ENCODE measurements around the gene KRTAP5-8.
A peak's percentile ranks its signal among the peaks of the same experiment; 100 is the strongest.
"Not testable (repeated sequence)": the region's sequence is repeated elsewhere in the genome, so short reads cannot be mapped to it uniquely, and the experiment has no call there.

Gene KRTAP5-8

DNA sequence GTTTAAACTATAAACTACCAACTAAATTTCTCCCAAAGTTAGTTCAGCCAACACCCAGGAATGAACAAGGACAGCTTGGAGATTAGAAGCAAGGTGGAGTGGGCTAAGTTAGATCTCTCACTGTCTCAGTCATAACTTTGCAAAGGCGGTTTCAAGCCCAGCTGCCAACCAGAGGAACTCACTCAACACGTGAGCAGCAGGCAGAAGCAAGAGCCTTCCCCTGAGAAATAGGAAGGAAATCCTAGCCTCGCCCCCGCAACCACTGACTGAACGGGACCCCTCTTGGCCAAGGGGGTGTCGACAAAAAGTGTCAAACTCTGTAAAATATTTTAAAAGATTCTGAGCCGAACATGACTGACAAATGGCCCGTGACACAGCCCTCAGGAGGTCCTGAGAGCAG lies 6.0 kb downstream of the KRTAP5-8 start:
- DNase-seq (ENCODE audit: low read depth, low spot score): no peak

DNA sequence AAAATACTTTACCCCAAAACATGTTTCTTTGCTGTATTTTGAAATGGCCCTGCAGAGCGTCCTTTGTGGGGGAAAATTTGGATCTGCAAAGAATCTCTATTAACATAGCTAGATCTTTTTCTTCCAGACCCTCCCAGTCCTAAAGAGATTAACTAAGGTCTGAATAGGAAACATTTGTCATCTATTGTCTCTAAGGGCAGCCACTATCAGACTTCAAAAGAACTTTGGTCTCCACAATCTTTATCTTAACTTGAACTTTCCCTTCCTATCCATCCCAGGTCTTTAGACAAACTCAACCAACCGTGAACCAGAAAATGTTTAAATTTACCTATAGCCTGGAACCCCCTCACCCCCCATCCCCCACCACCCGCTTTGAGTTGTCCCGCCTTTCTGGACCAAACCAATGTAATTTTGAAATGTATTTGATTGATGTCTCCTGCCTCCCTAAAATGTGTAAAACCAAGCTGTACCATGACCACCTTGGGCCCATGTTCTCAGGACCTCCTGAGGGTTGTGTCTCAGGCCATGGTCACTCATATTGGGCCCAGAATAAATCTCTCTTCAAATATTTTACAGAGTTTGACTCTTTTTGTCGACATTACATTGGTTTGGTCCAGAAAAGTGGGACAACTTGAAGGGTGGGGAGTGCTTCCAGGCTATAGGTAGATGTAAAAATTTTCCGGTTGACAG lies 6.8 kb downstream of the KRTAP5-8 start:
- no peak for DNase-seq (ENCODE audit: low read depth, low spot score)

DNA sequence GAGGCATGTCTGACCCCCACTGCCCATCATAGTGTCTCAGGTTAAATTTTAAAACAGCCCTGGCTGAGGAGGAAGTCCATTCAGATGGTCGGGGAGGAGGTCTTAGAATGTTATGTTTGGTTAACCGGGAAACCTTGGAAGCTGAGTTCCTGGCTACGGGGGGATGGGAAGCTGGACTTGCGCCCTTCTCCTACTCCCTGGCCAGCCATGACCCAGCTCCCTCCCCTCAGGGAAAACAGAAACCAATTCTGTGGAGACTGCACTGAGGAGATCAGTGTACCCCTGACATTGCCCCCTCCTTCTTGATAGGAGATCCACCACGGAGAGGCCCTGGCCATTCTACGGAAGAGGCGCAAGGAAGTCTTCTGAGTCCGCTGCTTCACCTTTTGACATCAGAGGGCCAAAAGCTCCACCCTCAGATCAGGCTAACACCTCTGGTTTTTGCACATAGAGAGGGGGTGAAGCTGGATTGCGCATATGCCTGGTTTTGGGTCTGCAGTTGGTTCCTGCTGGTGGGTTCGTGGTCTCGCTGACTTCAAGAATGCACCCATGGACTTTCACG lies 7.7 kb downstream of the KRTAP5-8 start:
- DNase-seq (ENCODE audit: low read depth, low spot score): no peak

DNA sequence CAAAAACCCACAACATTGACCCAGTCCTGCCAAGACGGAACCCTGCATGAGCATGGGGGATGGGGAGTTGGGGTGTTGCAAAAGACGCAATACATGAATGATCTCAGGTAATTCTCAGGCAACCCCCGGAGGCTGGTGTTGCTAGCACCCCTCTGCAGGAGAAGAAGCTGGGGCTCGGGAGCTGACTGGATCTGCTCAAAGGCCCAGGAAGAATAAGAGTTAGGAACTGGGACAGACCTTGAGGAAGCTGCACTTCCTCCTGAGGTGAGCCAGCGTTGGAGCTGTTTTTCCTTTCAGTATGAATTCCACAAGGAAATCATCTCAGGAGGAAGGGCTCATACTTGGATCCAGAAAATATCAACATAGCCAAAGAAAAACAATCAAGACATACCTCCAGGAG lies 10.3 kb downstream of the KRTAP5-8 start, which contains the start of gene KRTAP5-9:
TSS of gene KRTAP5-9 (plus strand) at position 301 of the 400 bp plus-strand sequence. CDS start 238 bp downstream, outside the sequence.
- no peak for DNase-seq (ENCODE audit: low read depth, low spot score)

DNA sequence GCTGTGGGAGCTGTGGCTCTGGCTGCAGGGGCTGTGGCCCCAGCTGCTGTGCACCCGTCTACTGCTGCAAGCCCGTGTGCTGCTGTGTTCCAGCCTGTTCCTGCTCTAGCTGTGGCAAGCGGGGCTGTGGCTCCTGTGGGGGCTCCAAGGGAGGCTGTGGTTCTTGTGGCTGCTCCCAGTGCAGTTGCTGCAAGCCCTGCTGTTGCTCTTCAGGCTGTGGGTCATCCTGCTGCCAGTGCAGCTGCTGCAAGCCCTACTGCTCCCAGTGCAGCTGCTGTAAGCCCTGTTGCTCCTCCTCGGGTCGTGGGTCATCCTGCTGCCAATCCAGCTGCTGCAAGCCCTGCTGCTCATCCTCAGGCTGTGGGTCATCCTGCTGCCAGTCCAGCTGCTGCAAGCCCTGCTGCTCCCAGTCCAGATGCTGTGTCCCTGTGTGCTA lies 10.9 kb downstream of the KRTAP5-8 start:
- DNase-seq (ENCODE audit: low read depth, low spot score): no peak

DNA sequence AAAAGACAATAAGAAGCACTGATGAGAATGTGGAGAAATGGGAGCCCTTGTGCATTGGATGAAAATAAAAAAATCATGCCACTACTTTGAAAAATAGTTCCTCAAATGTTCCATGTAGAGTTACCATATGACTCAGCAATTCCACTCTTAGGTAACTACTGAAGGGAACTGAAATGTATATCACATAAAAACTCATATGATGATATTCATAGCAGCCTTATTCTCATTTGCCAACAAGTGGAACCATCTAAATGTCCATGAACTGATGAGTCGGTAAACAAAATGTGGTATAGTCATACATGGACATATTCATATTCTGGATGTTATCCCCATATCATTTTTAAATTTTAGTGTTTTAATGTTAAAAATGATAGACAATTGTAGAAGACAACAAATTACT lies 13.9 kb downstream of the KRTAP5-8 start:
- DNase-seq (ENCODE audit: low read depth, low spot score): no peak

DNA sequence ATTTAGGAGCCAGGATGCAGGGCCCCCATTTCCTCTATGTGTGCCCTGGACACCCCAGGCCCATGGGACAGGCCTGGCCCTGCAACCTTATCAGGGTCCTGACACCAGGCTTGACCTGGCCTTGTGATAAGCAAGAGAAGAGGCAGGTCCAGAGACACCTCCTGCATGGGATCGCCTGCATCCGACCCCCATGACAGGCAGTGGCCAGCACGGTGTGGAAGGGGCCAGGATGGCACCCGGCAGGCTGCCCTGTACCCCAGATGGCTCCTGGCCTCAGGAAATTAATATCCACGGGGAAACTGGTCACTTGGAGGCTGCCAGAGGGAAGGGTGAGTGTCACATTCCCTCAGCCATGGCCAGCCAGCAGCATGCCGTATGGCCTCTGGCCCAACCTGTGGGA lies 17.2 kb downstream of the KRTAP5-8 start:
- DNase-seq (ENCODE audit: low read depth, low spot score): no peak

DNA sequence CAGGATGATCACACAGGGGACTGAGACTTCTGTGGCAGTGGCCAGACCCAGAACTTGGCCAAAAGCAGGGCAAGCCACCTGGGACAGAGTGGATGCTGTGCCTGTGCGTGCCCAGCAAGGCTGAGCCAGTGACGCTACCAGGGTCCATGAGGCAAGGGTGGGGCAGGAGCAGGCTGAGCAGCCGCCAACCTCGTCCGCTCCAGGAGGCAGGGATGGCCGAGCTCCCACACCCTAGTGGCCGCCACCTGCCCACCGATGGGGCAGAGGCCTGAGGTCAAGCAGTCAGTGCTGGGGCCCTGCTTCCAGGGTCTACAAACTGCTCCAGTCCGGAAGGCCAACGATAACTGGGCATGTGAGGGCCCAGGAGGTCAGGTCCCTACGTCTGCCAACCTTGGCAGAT lies 17.7 kb downstream of the KRTAP5-8 start:
- no peak for DNase-seq (ENCODE audit: low read depth, low spot score)

DNA sequence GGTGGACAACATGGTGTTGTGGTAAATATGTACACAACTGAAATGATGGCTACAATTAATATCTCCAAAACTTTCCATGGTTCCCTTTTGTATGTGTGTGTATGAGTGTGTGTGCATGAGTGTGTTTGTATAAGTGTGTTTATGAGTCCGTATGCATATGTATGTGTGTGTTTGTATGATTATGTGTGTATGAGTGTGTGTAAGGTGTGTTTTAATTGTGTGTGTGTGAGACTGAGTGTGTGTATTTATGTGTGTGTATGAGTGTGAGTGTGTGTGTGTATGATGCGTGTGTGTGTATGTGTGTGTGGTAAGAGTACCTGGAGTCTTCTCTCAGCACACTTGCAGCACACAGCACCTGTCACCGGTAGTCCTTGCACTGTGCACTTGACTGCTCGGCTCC lies 18.2 kb downstream of the KRTAP5-8 start:
- no peak for DNase-seq (ENCODE audit: low read depth, low spot score)

DNA sequence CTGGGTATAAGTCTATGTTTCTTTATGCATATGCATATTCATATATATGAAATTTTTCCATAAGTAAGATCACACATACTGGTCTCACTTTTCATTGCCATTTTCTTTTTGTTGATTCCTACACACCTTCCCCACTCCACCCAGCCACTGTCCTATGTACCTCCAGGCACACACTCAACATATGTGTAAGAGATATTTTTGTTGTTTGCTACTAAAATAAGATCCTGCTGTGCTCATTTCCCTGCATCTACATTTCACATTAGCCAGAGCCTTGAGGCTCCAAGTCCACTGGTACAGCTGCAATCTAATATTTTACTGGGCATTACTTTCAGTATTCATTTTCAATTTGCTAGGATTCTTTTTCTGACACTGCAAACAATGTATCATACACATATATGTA lies 19.4 kb downstream of the KRTAP5-8 start:
- no peak for DNase-seq (ENCODE audit: low read depth, low spot score)

DNA sequence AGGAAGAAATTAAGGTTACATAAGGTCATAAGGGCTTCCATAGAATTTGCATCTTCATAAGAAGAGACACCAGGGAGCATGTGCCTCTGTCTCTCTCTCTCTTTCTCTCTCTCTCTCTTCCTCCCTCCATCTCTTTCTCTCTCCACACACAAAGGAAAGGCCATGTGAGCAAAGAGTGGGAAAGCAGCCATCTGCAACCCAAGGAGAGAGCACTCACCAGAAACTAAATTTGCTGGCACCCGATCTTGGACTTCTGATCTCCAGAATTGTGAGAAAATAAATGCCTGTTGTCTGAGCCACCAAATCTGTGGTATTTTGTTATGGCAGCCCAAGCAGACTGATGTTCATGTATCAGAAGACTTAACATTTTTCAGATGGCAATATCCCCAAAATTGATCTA lies 21.2 kb downstream of the KRTAP5-8 start:
- no peak for DNase-seq (ENCODE audit: low read depth, low spot score)

DNA sequence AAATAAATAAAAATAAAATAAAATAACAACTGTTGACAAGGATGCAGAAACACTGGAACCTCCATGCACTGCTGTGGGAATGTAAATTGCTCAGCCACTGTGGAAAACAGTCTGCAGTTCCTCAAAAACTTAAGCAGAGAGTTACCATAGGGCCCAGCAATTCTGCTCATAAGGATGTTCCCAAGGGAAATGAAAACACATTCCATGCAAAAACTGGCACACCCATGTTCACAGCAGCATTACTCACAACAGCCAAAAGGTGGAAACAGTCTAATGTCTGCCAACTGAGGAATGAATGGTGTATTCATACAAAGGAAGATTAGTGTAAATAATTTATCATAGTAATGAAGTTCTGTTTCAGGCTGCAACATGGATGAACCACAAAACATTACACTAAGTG lies 24.3 kb downstream of the KRTAP5-8 start:
- no peak for DNase-seq (ENCODE audit: low read depth, low spot score)

DNA sequence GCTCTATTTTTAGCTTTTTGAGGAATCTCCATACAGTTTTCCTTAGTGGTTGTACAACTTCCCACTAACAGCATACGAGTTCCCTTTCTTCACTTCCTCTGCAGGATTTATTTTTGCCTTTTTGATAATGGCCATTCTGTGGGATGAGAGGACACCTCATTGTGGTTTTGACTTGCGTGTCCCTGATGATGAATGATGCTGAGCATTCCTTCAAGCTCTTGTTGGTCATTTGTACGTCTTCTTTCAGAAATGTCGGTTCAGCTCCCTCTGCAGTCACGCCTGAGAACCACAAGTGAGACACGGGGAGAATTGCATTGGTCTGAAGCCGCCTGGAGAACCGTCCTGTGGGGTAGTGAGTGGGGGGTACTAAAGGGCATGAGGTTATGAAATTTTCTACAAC lies 25.6 kb downstream of the KRTAP5-8 start:
- DNase-seq (ENCODE audit: low read depth, low spot score): peak; percentile 46

DNA sequence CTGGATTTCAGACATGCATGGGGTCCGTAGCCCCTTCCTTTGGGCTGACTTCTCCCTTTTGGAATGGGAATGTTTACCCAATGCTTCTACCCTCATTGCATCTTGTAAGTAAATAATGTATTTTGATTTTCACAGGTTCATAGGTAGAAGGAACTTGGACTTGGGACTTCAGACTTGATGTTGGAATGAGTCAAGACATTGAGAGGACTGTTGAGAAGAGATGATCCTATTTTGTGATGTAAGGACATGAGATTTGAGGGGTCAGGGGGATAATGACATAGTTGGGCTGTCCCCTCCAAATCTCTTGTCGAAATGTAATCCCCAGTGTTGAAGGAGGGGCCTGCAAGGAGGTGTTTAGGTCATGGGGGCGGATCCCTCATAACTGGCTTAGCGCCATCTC lies 26.6 kb downstream of the KRTAP5-8 start:
- DNase-seq (ENCODE audit: low read depth, low spot score): no peak

DNA sequence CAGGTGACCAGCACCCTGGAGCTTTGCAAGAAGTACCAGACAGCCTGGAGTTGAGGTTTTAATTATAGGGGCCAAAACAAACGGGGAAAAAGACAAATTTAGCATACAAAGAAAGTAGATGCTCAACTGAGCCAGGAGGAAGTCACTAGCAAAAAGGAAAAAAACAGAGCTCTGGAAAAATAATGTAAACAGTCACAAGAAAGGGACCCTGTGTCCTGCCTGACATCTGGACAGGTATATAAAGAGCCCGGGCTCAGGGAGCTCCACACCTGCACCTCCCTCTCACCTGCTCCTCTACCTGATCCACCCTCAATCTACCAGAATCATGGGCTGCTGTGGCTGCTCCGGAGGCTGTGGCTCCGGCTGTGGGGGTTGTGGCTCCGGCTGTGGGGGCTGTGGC lies 27.4 kb downstream of the KRTAP5-8 start, which contains the start of gene KRTAP5-10:
TSS of gene KRTAP5-10 (plus strand) at position 301 of the 400 bp plus-strand sequence. CDS start at position 326, 25 bp downstream.
- no peak for DNase-seq (ENCODE audit: low read depth, low spot score)

DNA sequence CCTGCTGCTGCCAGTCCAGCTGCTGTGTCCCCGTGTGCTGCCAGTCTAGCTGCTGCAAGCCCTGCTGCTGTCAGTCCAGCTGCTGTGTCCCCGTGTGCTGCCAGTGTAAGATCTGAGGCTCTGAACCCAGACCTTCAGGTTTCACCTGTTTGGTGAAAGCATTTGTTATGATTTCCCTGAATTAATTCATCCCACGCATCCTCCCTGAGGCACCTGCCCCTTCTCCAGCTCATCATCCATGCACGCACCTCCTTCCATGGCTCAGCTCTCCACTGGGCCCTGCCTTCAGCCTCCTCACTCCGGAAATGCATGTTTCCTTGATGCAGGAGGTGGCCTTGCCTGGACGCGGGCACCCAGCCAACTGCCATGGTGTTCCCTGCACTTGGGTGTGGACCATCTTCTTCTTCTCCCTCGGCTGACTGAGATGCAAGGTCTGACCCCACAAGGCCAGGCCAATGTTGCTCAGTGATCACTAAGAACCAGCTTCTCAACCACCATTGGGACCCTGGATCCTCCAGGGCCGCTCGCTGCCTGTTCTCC lies 28.3 kb downstream of the KRTAP5-8 start:
- DNase-seq (ENCODE audit: low read depth, low spot score): no peak

DNA sequence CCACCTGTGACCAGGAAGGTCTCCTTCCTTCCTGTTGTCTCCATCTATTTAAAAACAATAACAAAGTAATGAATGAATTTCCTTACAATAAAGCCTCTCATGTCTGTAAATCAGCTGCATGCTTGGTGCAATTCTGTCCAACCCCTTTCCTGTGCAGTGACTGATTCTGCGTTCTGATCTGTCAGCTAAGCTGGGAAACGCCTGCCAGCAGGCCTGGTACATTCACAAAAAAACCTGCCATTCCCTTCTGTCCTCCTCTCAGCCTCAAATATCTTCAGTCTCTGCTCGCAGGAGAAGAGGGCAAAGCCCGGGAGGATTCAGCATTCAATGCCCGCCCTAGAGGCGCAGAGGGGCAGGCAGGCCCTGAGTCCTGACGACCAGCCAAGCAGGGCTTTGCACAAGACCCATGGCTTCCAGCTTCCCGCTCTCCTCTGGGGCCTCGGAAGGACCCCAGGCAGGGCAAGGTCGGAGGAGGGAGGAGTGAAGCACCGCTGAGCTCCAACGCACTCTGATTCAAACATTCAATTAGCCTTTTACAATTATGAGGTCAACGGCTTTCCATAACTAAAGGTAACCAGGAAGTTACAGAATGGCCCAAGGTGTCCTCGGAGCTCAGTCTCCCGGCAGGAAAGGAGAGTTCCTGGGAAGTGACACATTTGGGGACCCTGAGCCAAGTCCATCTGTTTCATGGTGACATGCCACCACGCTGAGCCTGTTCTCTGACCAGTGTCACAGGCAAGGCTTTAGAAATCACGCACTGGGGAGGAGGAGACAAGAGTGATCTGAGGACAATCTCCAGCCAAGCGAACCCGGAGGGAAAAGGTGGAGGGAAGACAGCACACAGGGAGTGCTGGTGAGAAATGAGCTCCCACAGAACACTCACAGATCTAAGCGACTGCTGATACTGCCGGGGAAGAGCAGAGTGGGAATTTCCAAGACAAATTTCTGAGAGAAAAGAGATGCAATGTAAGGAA lies 29.1 kb downstream of the KRTAP5-8 start:
- not testable (repeated sequence) for DNase-seq (ENCODE audit: low read depth, low spot score)

DNA sequence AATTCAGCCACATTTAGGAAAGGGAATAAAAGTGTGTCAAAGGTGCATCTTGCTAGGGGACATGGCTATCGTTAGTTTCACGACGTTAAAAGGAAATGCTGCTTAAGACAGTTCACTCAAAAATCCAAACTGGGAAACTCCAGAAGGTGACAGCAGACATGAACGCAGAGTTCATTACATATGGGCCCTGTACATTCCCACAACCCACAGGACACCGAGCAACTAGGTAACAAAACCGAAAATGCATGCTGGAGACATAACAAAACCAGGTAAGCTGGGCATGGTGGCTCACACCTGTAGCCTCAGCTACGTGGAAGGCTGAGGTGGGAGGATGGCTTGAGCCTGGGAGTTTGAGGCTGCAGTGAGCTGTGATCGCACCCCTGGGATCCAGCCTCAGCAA lies 29.8 kb downstream of the KRTAP5-8 start:
- DNase-seq (ENCODE audit: low read depth, low spot score): not testable (repeated sequence)

DNA sequence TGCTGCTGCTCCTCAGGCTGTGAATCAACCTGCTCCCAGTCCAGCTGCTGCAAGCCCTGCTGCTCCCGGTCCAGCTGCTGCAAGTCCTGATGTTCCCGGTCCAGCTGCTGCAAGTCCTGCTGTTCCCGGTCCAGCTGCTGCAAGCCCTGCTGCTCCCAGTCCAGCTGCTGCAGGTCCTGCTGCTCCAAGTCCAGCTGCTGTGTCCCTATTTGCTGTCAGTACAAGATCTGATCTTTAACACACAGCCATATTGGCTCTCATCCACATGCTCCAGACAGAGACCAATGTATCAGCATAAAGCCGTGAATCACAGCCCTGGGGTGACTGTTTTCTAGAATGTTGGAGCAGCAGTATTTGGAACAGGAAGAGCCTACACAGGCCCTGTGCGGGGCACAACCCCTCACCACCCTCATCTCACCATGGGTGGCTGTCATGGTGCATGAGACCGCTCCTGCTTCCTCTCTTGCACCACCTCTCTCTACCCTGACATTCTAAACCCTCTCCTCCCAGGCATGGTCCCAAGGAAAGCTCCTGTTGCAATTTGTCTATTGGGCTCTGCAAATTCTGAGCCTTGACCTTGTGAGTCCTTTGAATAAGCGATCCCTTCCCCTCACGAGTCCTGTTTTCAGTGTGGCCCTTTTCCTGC lies 31.0 kb downstream of the KRTAP5-8 start:
- DNase-seq (ENCODE audit: low read depth, low spot score): no peak

DNA sequence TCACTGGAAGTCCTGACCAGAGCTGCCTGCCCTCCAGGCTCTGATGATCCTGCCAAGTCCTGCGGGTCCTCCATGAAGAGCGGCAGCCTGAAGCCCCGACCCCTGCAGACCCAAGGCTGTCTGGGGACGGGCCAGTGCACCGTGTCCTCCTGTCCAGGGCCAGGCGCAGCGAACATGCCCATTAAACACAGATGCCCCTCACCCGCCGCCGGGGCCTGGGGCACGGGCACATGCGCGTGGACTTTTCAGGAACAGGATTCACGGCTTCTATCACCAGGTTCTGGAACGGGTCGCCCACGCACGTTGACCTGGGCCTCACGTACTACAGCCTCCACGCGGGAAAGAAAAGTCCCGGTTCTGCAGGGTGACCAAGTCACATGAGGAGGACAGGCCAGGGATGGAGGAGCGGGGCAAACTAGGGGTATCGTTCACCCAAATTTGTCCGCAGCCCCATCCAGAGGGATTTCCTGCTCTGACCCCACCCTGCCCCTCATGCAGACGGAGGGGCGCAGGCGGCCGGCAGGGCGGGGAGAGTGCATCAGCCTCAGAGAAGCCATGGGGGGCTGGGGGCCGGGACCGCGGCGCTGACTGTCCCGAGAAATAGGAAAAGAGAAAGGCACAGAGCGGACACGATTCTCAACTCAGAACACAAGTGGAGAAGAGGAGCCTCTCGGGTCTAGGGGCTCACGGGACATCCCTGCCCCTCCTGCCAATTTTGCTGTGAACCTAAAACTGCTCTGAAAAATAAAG lies 33.5 kb downstream of the KRTAP5-8 start:
- DNase-seq (ENCODE audit: low read depth, low spot score): not testable (repeated sequence)

DNA sequence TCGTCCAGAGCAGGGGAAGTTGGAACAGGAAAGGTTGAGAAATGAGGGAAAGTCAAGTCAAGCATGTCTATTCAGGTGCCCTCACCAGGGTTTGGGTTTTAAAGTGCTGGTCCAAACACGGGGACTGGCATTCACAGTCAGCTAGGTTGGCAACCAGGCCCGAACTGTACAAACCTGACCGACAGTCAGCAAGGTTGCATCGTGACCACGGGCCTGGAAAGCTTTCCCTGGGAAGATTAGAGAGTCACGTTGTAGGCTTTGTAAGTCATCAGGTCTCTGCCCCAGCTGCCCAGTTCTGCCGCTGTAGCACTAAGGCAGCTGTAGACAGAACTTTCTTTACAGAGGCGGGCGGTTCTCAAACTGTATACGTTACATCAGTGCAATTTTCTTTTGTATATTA lies 35.0 kb downstream of the KRTAP5-8 start:
- DNase-seq (ENCODE audit: low read depth, low spot score): no peak

Data from ELF-1 (cell line).